GM23338 (cell line): ENCODE measurements around the gene TMA7. TPM values are rescaled to one million over a fixed set of nuclear protein-coding genes. Genes with fewer than 3 reads are reported as not detected.

Source experiments
- ATAC-seq: fragments of 200-7000 bp; cut with Tn5 transposase; 3 replicates; pipeline ENCODE4 v1.9.1; 2020
- DNase-seq: peaks from one replicate; pipeline ENCODE4 v3.0.0-alpha.2; 2015; ENCODE audit warnings: low spot score
- H2AFZ ChIP-seq: fragments of 200-600 bp; sonication (generic); 2 replicates; pipeline ENCODE4 v1.8.0; 2016; ENCODE audit warnings: antibody characterized with exemption, mild to moderate bottlenecking, moderate library complexity
- H3F3A ChIP-seq: fragments of 200-600 bp; sonication (generic); replicated peaks from 2 replicates; pipeline ENCODE4 v1.8.0; 2017; ENCODE audit warnings: antibody characterized with exemption, mixed run types, low read depth
- H3K27ac ChIP-seq: fragments of 200-600 bp; sonication (generic); 2 replicates; pipeline ENCODE4 v1.6.1; 2016; ENCODE audit warnings: low read depth
- H3K27me3 ChIP-seq: fragments of 200-600 bp; sonication (generic); 2 replicates; pipeline ENCODE4 v1.8.0; 2016; ENCODE audit warnings: mild to moderate bottlenecking, mixed run types, moderate library complexity; ENCODE audit not compliant: insufficient read depth
- H3K36me3 ChIP-seq: fragments of 200-600 bp; sonication (generic); 2 replicates; pipeline ENCODE4 v1.8.0; 2016; ENCODE audit warnings: mild to moderate bottlenecking; ENCODE audit not compliant: insufficient read depth
- H3K4me1 ChIP-seq: fragments of 200-600 bp; sonication (generic); 2 replicates; pipeline ENCODE4 v1.8.0; 2016; ENCODE audit warnings: mild to moderate bottlenecking, moderate library complexity; ENCODE audit not compliant: insufficient read depth
- H3K4me2 ChIP-seq: fragments of 200-600 bp; sonication (generic); 2 replicates; pipeline ENCODE4 v1.7.1; 2017; ENCODE audit warnings: mixed run types
- H3K4me3 ChIP-seq: fragments of 200-600 bp; sonication (generic); 2 replicates; pipeline ENCODE4 v1.6.1; 2016; ENCODE audit warnings: mixed run types
- H3K79me2 ChIP-seq: fragments of 200-600 bp; sonication (generic); replicated peaks from 2 replicates; pipeline ENCODE4 v1.8.0; 2017; ENCODE audit warnings: mild to moderate bottlenecking; ENCODE audit not compliant: insufficient read depth
- H3K9me2 ChIP-seq: fragments of 200-600 bp; sonication (generic); 2 replicates; pipeline ENCODE4 v1.8.0; 2017; ENCODE audit not compliant: insufficient read depth
- H4K20me1 ChIP-seq: fragments of 200-600 bp; sonication (generic); replicated peaks from 2 replicates; pipeline ENCODE4 v1.8.0; 2017; ENCODE audit warnings: mild to moderate bottlenecking; ENCODE audit not compliant: insufficient read depth
- H3K27ac Mint-ChIP-seq: 2 replicates; pipeline ENCODE4 v1.8.0; 2020; ENCODE audit warnings: inconsistent platforms, mild to moderate bottlenecking, moderate library complexity, mixed read lengths
- H3K27me3 Mint-ChIP-seq: 3 replicates; pipeline ENCODE4 v1.8.0; 2022; ENCODE audit warnings: low read depth, mild to moderate bottlenecking, moderate library complexity, mixed read lengths, inconsistent platforms; ENCODE audit not compliant: insufficient read depth, poor library complexity
- H3K36me3 Mint-ChIP-seq: 3 replicates; pipeline ENCODE4 v1.8.0; 2021; ENCODE audit warnings: low read depth, mild to moderate bottlenecking, inconsistent platforms, moderate library complexity, mixed read lengths
- H3K4me1 Mint-ChIP-seq: 3 replicates; pipeline ENCODE4 v1.8.0; 2020; ENCODE audit warnings: mild to moderate bottlenecking, inconsistent platforms, mixed read lengths
- H3K4me3 Mint-ChIP-seq: 3 replicates; pipeline ENCODE4 v1.8.0; 2021; ENCODE audit warnings: moderate library complexity, mild to moderate bottlenecking, inconsistent platforms, mixed read lengths
- H3K9me3 Mint-ChIP-seq: 3 replicates; pipeline ENCODE4 v1.8.0; 2020; ENCODE audit warnings: moderate library complexity, mild to moderate bottlenecking, inconsistent platforms, mixed read lengths
- CREB1 ChIP-seq: fragments of 250-450 bp; sonication (Bioruptor Pico); IDR thresholded peaks from 2 replicates; pipeline ENCODE4 v1.5.0; 2020; ENCODE audit warnings: low read depth, mild to moderate bottlenecking, moderate library complexity
- EZH2 ChIP-seq: fragments of 200-600 bp; sonication (generic); IDR thresholded peaks from one replicate; pipeline ENCODE4 v1.8.0; 2017; ENCODE audit warnings: antibody characterized with exemption, mild to moderate bottlenecking, low read depth; ENCODE audit not compliant: unreplicated experiment
- JUNB ChIP-seq: IDR thresholded peaks from one replicate; pipeline ENCODE4 v1.6.1; 2016; ENCODE audit warnings: antibody characterized with exemption; ENCODE audit not compliant: unreplicated experiment
- STAT1 ChIP-seq: IDR thresholded peaks from one replicate; pipeline ENCODE4 v1.6.1; 2016; ENCODE audit warnings: antibody characterized with exemption; ENCODE audit not compliant: unreplicated experiment
- polyA plus RNA-seq: library from polyadenylated mRNA; unstranded; fragments of >200 nt; fragmentation: Nextera tagmentation; extraction: Ambion mirVana; gene quantifications from 2 replicates; pipeline ENCODE4 v1.2.1, GENCODE V29; 2016
- total RNA-seq: library from RNA; depleted of rRNA; stranded (reverse); fragments of >200 nt; shearing (Covaris generic); gene quantifications from 2 replicates; pipeline ENCODE4 v1.2.3, GENCODE V29; 2014
- TF ChIP-seq, protein P1 (sequence below), 2 experiments: fragments of 200-600 bp in 1 of 2; sonication (generic) in 1 of 2; conservative IDR thresholded peaks; 2 replicates each; pipeline versions ENCODE4 v1.5.1 to v1.6.1; 2016 to 2017; ENCODE audit warnings: antibody characterized with exemption in 2 of 2, low read depth in 2 of 2, mild to moderate bottlenecking in 2 of 2, moderate library complexity in 1 of 2
- TF ChIP-seq, protein P2 (sequence below): fragments of 250-450 bp; sonication (Bioruptor Pico); IDR thresholded peaks from 2 replicates; pipeline ENCODE4 v1.5.0; 2020; ENCODE audit warnings: mild to moderate bottlenecking, moderate library complexity

The TMA7 gene
- total and polyA plus RNA-seq, 2 experiments from 2014 or later: 419 to 2,089 TPM

DNA sequence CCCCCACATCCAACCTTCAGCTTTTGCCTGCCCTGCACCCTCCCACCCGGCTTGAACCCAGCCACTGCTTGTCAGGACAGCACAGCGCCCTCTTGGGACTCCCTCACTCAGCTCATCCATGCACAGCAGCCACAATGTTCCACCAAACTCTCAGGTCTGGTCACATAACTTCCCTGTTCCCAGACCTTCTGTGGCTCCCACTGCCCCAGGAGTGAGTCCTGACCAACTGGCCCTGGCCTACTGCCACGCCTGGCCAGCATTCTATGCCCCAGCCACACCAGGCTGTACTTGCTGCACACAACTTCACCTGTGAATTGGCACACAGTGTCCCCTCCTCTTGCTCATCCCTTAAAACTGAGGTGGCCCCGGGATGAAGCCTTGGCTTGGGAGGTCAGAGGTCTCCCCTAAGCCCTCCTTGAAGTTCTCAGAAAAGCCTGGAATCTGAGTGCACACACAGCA, 31.2 kb upstream of the TMA7 start:
- Mint-ChIP-seq H3K36me3 (peaks cover 91% of the 10 kb centered on the region), H3K9me3 (no peaks in the 10 kb centered on the region), H3K27ac (no peak overlapping the region), H3K27me3 (peaks cover 15% of the 10 kb centered on the region), H3K4me3 (no peak overlapping the region), H3K4me1 (no peaks in the 10 kb centered on the region)
- H4K20me1 ChIP-seq: no peaks in the 10 kb centered on the region; the same call in 1 of the 2 replicates
- no peaks in the 10 kb centered on the region for H3K79me2 ChIP-seq
- H3F3A ChIP-seq: no peaks in the 10 kb centered on the region
- no peaks in the 10 kb centered on the region for H3K4me1 ChIP-seq
- no peaks in the 10 kb centered on the region for H3K9me2 ChIP-seq
- TF ChIP-seq, protein P1, sequence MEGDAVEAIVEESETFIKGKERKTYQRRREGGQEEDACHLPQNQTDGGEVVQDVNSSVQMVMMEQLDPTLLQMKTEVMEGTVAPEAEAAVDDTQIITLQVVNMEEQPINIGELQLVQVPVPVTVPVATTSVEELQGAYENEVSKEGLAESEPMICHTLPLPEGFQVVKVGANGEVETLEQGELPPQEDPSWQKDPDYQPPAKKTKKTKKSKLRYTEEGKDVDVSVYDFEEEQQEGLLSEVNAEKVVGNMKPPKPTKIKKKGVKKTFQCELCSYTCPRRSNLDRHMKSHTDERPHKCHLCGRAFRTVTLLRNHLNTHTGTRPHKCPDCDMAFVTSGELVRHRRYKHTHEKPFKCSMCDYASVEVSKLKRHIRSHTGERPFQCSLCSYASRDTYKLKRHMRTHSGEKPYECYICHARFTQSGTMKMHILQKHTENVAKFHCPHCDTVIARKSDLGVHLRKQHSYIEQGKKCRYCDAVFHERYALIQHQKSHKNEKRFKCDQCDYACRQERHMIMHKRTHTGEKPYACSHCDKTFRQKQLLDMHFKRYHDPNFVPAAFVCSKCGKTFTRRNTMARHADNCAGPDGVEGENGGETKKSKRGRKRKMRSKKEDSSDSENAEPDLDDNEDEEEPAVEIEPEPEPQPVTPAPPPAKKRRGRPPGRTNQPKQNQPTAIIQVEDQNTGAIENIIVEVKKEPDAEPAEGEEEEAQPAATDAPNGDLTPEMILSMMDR (conservative IDR thresholded peaks at IDR 0.05; ENCODE audit: low read depth in 2 of 2): peak in 1 of 2 experiments; percentile 59; a peak in 2 of 4 replicates
- TF ChIP-seq CREB1 (CRISPR knock-in tag): no peak
- H2AFZ ChIP-seq: no peak overlapping the region
- H3K27ac ChIP-seq: no peak overlapping the region
- no peaks in the 10 kb centered on the region for H3K27me3 ChIP-seq
- ATAC-seq: peak; percentile 53
- peaks cover 16% of the 10 kb centered on the region for H3K36me3 ChIP-seq
- DNase-seq: no peak
- no peak overlapping the region for H3K4me2 ChIP-seq
- H3K4me3 ChIP-seq: no peak overlapping the region

DNA sequence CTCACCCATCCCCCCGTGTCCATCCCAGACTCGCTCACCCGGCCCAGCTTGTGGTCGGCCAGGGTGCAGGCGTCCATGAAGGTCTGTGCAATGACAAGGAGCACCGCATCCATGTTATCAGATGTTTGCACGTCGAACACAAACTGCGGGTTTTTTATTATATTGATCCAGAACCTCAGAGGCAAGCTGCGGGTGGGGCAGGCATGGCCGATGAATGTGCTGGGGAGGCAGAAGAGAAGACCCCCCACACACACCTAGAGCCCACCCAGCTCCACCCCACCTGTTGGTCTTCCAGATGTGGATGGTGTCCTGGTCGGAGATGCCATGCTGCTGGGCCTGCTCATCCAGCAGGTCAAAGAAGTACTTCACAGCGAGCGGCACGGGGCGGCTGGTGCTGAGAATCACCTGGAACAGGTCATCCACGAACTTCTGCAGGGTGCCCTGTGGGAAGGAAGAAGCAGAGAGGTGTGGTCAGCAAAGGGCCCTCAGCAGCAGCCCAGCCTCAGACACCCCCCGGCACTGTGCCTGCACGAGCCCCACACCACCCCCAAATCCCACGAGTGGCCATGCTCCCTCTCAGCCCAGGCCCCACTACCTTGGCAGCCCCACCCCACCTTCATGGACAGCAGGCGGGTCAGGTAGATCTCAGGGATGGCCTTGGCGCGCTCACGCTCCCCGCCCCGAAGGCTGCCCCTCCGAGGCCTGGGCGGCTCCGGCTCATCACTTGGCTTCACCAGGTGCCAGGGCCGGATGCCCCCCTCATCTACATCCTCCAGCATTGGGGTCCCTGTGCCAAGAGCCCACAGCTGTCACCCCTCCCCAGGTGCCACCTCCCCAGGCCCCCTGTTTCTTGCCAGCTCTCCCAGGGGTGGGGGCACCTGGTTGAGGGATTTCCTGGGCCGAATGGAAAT, 30.5 kb upstream of the TMA7 start:
- H3K4me1 ChIP-seq: no peaks in the 10 kb centered on the region
- Mint-ChIP-seq H3K4me3 (no peak overlapping the region), H3K27ac (no peak overlapping the region), H3K9me3 (no peaks in the 10 kb centered on the region), H3K36me3 (peaks cover 94% of the 10 kb centered on the region), H3K27me3 (peaks cover 18% of the 10 kb centered on the region), H3K4me1 (no peaks in the 10 kb centered on the region)
- no peaks in the 10 kb centered on the region for H3K79me2 ChIP-seq
- H3K27ac ChIP-seq: no peak overlapping the region
- ATAC-seq (no peak), DNase-seq (no peak)
- H3K4me2 ChIP-seq: no peak overlapping the region
- no peaks in the 10 kb centered on the region; the same call in 1 of the 2 replicates for H4K20me1 ChIP-seq
- no peak overlapping the region for H2AFZ ChIP-seq
- H3K4me3 ChIP-seq: no peak overlapping the region
- TF ChIP-seq, protein P2, sequence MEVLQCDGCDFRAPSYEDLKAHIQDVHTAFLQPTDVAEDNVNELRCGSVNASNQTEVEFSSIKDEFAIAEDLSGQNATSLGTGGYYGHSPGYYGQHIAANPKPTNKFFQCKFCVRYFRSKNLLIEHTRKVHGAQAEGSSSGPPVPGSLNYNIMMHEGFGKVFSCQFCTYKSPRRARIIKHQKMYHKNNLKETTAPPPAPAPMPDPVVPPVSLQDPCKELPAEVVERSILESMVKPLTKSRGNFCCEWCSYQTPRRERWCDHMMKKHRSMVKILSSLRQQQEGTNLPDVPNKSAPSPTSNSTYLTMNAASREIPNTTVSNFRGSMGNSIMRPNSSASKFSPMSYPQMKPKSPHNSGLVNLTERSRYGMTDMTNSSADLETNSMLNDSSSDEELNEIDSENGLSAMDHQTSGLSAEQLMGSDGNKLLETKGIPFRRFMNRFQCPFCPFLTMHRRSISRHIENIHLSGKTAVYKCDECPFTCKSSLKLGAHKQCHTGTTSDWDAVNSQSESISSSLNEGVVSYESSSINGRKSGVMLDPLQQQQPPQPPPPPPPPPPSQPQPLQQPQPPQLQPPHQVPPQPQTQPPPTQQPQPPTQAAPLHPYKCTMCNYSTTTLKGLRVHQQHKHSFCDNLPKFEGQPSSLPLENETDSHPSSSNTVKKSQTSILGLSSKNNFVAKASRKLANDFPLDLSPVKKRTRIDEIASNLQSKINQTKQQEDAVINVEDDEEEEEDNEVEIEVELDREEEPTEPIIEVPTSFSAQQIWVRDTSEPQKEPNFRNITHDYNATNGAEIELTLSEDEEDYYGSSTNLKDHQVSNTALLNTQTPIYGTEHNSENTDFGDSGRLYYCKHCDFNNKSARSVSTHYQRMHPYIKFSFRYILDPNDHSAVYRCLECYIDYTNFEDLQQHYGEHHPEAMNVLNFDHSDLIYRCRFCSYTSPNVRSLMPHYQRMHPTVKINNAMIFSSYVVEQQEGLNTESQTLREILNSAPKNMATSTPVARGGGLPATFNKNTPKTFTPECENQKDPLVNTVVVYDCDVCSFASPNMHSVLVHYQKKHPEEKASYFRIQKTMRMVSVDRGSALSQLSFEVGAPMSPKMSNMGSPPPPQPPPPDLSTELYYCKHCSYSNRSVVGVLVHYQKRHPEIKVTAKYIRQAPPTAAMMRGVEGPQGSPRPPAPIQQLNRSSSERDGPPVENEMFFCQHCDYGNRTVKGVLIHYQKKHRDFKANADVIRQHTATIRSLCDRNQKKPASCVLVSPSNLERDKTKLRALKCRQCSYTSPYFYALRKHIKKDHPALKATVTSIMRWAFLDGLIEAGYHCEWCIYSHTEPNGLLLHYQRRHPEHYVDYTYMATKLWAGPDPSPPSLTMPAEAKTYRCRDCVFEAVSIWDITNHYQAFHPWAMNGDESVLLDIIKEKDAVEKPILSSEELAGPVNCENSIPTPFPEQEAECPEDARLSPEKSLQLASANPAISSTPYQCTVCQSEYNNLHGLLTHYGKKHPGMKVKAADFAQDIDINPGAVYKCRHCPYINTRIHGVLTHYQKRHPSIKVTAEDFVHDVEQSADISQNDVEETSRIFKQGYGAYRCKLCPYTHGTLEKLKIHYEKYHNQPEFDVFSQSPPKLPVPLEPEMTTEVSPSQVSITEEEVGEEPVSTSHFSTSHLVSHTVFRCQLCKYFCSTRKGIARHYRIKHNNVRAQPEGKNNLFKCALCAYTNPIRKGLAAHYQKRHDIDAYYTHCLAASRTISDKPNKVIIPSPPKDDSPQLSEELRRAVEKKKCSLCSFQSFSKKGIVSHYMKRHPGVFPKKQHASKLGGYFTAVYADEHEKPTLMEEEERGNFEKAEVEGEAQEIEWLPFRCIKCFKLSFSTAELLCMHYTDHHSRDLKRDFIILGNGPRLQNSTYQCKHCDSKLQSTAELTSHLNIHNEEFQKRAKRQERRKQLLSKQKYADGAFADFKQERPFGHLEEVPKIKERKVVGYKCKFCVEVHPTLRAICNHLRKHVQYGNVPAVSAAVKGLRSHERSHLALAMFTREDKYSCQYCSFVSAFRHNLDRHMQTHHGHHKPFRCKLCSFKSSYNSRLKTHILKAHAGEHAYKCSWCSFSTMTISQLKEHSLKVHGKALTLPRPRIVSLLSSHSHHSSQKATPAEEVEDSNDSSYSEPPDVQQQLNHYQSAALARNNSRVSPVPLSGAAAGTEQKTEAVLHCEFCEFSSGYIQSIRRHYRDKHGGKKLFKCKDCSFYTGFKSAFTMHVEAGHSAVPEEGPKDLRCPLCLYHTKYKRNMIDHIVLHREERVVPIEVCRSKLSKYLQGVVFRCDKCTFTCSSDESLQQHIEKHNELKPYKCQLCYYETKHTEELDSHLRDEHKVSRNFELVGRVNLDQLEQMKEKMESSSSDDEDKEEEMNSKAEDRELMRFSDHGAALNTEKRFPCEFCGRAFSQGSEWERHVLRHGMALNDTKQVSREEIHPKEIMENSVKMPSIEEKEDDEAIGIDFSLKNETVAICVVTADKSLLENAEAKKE (CRISPR knock-in tag): no peak
- TF ChIP-seq CREB1 (CRISPR knock-in tag) (no peak), STAT1 (no peak), JUNB (no peak), EZH2 (no peak)
- no peaks in the 10 kb centered on the region for H3K27me3 ChIP-seq
- H3K36me3 ChIP-seq: peaks cover 13% of the 10 kb centered on the region
- H3K9me2 ChIP-seq: no peaks in the 10 kb centered on the region
- no peaks in the 10 kb centered on the region for H3F3A ChIP-seq
